Liver (tissue), 3 donors: ENCODE data around the gene SELENOV.

ENCODE experiments used
- GABPA ChIP-seq, 2 donors: IDR thresholded peaks in 1 of 2; conservative IDR thresholded peaks in 1 of 2; 2 replicates each; pipeline ENCODE4 v1.6.1; 2016; ENCODE audit warnings: antibody characterized with exemption in 2 of 2, mild to moderate bottlenecking in 1 of 2, moderate library complexity in 1 of 2
- JUND ChIP-seq, 2 donors: IDR thresholded peaks; 2 replicates each; pipeline ENCODE4 v1.6.1; 2016; ENCODE audit warnings: antibody characterized with exemption in 2 of 2
- RAD21 ChIP-seq, 2 donors: IDR thresholded peaks; 2 replicates each; pipeline ENCODE4 v1.6.1; 2016; ENCODE audit warnings: antibody characterized with exemption in 2 of 2, mild to moderate bottlenecking in 2 of 2
- RXRA ChIP-seq, 2 donors: IDR thresholded peaks; 2 replicates each; pipeline ENCODE4 v1.6.1; 2017 to 2018; ENCODE audit warnings: antibody characterized with exemption in 2 of 2, mild to moderate bottlenecking in 1 of 2
- TAF1 ChIP-seq: conservative IDR thresholded peaks from 2 replicates; pipeline ENCODE4 v1.6.1; 2016; ENCODE audit warnings: antibody characterized with exemption, mild to moderate bottlenecking
- YY1 ChIP-seq: IDR thresholded peaks from 2 replicates; pipeline ENCODE4 v1.6.1; 2016; ENCODE audit warnings: antibody characterized with exemption, mild to moderate bottlenecking
- TF ChIP-seq, protein P1 (sequence below): fragments of 150-350 bp; IDR thresholded peaks from 2 replicates; pipeline ENCODE4 v1.5.1; 2017; ENCODE audit warnings: improper control_type of control experiment, low read depth, low read length; ENCODE audit not compliant: missing input control
- TF ChIP-seq, protein P2 (sequence below): IDR thresholded peaks from 2 replicates; pipeline ENCODE4 v1.6.1; 2016; ENCODE audit warnings: antibody characterized with exemption
- TF ChIP-seq, protein P3 (sequence below): IDR thresholded peaks from 2 replicates; pipeline ENCODE4 v1.6.1; 2016; ENCODE audit warnings: antibody characterized with exemption
- TF ChIP-seq, protein P4 (sequence below): IDR thresholded peaks from 2 replicates; pipeline ENCODE4 v1.6.1; 2016; ENCODE audit warnings: antibody characterized with exemption, mild to moderate bottlenecking
- TF ChIP-seq, protein P5 (sequence below): IDR thresholded peaks from 2 replicates; pipeline ENCODE4 v1.6.1; 2016; ENCODE audit warnings: antibody characterized with exemption
- donor health status: healthy.
- donor health status: healthy.

DNA sequence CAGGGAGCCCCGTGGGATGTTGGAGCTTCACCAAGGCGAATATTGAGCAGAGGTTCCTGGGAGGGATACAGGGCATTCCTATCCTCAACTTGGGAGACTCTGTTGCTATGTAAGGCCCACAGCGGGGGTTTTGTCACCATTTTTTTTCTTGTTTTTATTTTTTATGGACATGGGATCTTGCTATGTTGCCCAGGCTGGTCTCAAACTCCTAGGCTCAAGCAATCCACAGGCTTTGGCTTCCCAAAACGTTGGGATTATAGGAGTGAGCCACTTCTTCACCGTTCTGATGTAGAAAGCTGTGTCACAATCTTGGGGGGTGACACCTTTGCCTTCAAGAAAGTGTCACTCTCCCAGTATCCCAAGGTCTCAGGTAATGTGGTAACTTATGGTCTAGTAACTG is 13.6 kb upstream of the SELENOV start:
- TF ChIP-seq JUND (IDR thresholded peaks at IDR 0.05) (no peak), YY1 (no peak), GABPA (IDR thresholded peaks at IDR 0.05 in 1 of 2, conservative IDR thresholded peaks at IDR 0.05 in 1 of 2) (no peak), RAD21 (IDR thresholded peaks at IDR 0.05) (no peak), RXRA (IDR thresholded peaks at IDR 0.05) (no peak), TAF1 (no peak)
- TF ChIP-seq, protein P1, sequence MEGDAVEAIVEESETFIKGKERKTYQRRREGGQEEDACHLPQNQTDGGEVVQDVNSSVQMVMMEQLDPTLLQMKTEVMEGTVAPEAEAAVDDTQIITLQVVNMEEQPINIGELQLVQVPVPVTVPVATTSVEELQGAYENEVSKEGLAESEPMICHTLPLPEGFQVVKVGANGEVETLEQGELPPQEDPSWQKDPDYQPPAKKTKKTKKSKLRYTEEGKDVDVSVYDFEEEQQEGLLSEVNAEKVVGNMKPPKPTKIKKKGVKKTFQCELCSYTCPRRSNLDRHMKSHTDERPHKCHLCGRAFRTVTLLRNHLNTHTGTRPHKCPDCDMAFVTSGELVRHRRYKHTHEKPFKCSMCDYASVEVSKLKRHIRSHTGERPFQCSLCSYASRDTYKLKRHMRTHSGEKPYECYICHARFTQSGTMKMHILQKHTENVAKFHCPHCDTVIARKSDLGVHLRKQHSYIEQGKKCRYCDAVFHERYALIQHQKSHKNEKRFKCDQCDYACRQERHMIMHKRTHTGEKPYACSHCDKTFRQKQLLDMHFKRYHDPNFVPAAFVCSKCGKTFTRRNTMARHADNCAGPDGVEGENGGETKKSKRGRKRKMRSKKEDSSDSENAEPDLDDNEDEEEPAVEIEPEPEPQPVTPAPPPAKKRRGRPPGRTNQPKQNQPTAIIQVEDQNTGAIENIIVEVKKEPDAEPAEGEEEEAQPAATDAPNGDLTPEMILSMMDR, result no peak
- TF ChIP-seq, protein P2, sequence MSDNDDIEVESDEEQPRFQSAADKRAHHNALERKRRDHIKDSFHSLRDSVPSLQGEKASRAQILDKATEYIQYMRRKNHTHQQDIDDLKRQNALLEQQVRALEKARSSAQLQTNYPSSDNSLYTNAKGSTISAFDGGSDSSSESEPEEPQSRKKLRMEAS, result no peak
- TF ChIP-seq, protein P3, sequence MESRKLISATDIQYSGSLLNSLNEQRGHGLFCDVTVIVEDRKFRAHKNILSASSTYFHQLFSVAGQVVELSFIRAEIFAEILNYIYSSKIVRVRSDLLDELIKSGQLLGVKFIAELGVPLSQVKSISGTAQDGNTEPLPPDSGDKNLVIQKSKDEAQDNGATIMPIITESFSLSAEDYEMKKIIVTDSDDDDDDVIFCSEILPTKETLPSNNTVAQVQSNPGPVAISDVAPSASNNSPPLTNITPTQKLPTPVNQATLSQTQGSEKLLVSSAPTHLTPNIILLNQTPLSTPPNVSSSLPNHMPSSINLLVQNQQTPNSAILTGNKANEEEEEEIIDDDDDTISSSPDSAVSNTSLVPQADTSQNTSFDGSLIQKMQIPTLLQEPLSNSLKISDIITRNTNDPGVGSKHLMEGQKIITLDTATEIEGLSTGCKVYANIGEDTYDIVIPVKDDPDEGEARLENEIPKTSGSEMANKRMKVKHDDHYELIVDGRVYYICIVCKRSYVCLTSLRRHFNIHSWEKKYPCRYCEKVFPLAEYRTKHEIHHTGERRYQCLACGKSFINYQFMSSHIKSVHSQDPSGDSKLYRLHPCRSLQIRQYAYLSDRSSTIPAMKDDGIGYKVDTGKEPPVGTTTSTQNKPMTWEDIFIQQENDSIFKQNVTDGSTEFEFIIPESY, result no peak
- TF ChIP-seq, protein P4, sequence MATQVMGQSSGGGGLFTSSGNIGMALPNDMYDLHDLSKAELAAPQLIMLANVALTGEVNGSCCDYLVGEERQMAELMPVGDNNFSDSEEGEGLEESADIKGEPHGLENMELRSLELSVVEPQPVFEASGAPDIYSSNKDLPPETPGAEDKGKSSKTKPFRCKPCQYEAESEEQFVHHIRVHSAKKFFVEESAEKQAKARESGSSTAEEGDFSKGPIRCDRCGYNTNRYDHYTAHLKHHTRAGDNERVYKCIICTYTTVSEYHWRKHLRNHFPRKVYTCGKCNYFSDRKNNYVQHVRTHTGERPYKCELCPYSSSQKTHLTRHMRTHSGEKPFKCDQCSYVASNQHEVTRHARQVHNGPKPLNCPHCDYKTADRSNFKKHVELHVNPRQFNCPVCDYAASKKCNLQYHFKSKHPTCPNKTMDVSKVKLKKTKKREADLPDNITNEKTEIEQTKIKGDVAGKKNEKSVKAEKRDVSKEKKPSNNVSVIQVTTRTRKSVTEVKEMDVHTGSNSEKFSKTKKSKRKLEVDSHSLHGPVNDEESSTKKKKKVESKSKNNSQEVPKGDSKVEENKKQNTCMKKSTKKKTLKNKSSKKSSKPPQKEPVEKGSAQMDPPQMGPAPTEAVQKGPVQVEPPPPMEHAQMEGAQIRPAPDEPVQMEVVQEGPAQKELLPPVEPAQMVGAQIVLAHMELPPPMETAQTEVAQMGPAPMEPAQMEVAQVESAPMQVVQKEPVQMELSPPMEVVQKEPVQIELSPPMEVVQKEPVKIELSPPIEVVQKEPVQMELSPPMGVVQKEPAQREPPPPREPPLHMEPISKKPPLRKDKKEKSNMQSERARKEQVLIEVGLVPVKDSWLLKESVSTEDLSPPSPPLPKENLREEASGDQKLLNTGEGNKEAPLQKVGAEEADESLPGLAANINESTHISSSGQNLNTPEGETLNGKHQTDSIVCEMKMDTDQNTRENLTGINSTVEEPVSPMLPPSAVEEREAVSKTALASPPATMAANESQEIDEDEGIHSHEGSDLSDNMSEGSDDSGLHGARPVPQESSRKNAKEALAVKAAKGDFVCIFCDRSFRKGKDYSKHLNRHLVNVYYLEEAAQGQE, result no peak
- TF ChIP-seq, protein P5, sequence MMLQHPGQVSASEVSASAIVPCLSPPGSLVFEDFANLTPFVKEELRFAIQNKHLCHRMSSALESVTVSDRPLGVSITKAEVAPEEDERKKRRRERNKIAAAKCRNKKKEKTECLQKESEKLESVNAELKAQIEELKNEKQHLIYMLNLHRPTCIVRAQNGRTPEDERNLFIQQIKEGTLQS, result no peak
